ENCODE results near the gene POU2AF1. TPM values are rescaled to one million over a fixed set of nuclear protein-coding genes. Genes with fewer than 3 reads are reported as not detected.
A peak's percentile ranks its signal among the peaks of the same experiment; 100 is the strongest.
"Not testable (repeated sequence)": the region's sequence is repeated elsewhere in the genome, so short reads cannot be mapped to it uniquely, and the experiment has no call there.

Gene POU2AF1
- total RNA-seq, 4 donors from 2014 or later = 1.4 to 19.8 (median 2.9) TPM

- Histone ChIP-seq H3K27ac (peak overlapping the region in 1 of 4 donors; percentile 14), H3K4me1 (peaks cover 0 to 5% (median 0%) of the 10 kb centered on the region in 4 donors), H3K9me3 (no peaks in the 10 kb centered on the region), H3K4me3 (no peak overlapping the region), H3K36me3 (no peaks in the 10 kb centered on the region), H3K27me3 (no peaks in the 10 kb centered on the region)
- WGBS, 2 donors (ENCODE audit: low coverage in 1 of 2) = 63 to 66% methylated on average over 2 to 5 of the region's 5 CpGs
- intact Hi-C loops (cut with DNase I; ENCODE audit: low total_unique reads) (no loop called here), in situ Hi-C loops (cut with MboI; ENCODE audit: low pct_ligation_motif_present in 1 of 4, low pct_unique_long_range_greater_than_20kb in 1 of 4, low sequenced_read_pairs in 3 of 4) (no loop called here)
- no peak for TF ChIP-seq EP300 (IDR thresholded peaks at IDR 0.05; ENCODE audit: low read depth)
- no peak for TF ChIP-seq CTCF (IDR thresholded peaks at IDR 0.05)
- no peak for TF ChIP-seq POLR2A (IDR thresholded peaks at IDR 0.05)
- no peak for TF ChIP-seq POLR2AphosphoS5 (IDR thresholded peaks at IDR 0.05)
- no peak for DNase-seq
Measured at GRCh38 chr11:111324277-111324720, 54.8 kb downstream of the POU2AF1 start.

- in situ Hi-C loops (cut with MboI; ENCODE audit: low pct_ligation_motif_present in 1 of 4, low pct_unique_long_range_greater_than_20kb in 1 of 4, low sequenced_read_pairs in 3 of 4) (no loop called here), intact Hi-C loops (cut with DNase I; ENCODE audit: low total_unique reads) (no loop called here)
- no peak for DNase-seq
- H3K4me1 ChIP-seq = peaks cover 0 to 5% (median 0%) of the 10 kb centered on the region in 4 donors
- TF ChIP-seq EP300 (IDR thresholded peaks at IDR 0.05; ENCODE audit: low read depth) (no peak), CTCF (IDR thresholded peaks at IDR 0.05) (no peak), POLR2A (IDR thresholded peaks at IDR 0.05) (no peak), POLR2AphosphoS5 (IDR thresholded peaks at IDR 0.05) (no peak)
- no peak overlapping the region for H3K4me3 ChIP-seq
- no peaks in the 10 kb centered on the region for H3K9me3 ChIP-seq
- H3K36me3 ChIP-seq = no peaks in the 10 kb centered on the region
- no peaks in the 10 kb centered on the region for H3K27me3 ChIP-seq
- WGBS, 2 donors (ENCODE audit: low coverage in 1 of 2) = 92% methylated on average over 2 of the region's 2 CpGs
- H3K27ac ChIP-seq = no peak overlapping the region
Measured at GRCh38 chr11:111322534-111322933, 56.5 kb downstream of the POU2AF1 start.

GRCh38 chr11:111320728-111321568 lies 58.1 kb downstream of the POU2AF1 start:
- no peak overlapping the region for H3K4me3 ChIP-seq
- no peak for TF ChIP-seq EP300 (IDR thresholded peaks at IDR 0.05; ENCODE audit: low read depth)
- no peak for TF ChIP-seq POLR2AphosphoS5 (IDR thresholded peaks at IDR 0.05)
- no peak for TF ChIP-seq POLR2A (IDR thresholded peaks at IDR 0.05)
- no peak for TF ChIP-seq CTCF (IDR thresholded peaks at IDR 0.05)
- H3K36me3 ChIP-seq = no peaks in the 10 kb centered on the region
- intact Hi-C loops (cut with DNase I; ENCODE audit: low total_unique reads) = no loop called here
- H3K4me1 ChIP-seq = peaks cover 0 to 5% (median 0%) of the 10 kb centered on the region in 4 donors
- no peak for DNase-seq
- H3K27ac ChIP-seq = no peak overlapping the region
- no peaks in the 10 kb centered on the region for H3K9me3 ChIP-seq
- WGBS, 2 donors (ENCODE audit: low coverage in 1 of 2) = 93% methylated on average over 5 of the region's 5 CpGs; no CpG with 5 or more reads in 1 of the 2 donors
- H3K27me3 ChIP-seq = no peaks in the 10 kb centered on the region
- in situ Hi-C loops (cut with MboI; ENCODE audit: low pct_ligation_motif_present in 1 of 4, low pct_unique_long_range_greater_than_20kb in 1 of 4, low sequenced_read_pairs in 3 of 4) = no loop called here

GRCh38 chr11:111320199-111320598 lies 58.9 kb downstream of the POU2AF1 start:
- H3K36me3 ChIP-seq; H3K9me3 ChIP-seq; H3K27ac ChIP-seq; H3K27me3 ChIP-seq; H3K4me1 ChIP-seq; in situ Hi-C loops (cut with MboI; ENCODE audit: low pct_ligation_motif_present in 1 of 4, low pct_unique_long_range_greater_than_20kb in 1 of 4, low sequenced_read_pairs in 3 of 4); intact Hi-C loops (cut with DNase I; ENCODE audit: low total_unique reads); DNase-seq; H3K4me3 ChIP-seq: not testable (repeated sequence)
- 84% methylated on average over 6 of the region's 6 CpGs; no CpG with 5 or more reads in 1 of the 2 donors for WGBS, 2 donors (ENCODE audit: low coverage in 1 of 2)
